Measurements from ENCODE around the gene FILIP1L.

DNA sequence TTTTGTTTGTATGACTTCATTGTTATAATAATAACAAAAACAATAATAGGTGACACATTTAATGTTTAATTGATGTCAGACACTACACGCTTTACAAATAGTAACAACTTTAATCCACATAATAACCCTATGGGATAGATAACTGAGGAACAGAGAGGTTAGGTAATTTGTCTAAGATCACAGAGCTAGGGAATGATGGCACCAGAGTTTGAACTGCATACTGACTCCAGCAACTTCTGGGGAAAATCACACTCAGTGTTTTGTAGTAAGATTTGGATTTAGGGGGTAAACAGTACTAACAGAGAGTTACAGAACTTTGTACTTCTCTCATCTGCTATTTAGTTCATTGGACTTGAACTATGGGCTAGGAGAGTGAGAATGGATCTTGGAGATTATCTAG lies 230.6 kb downstream of the FILIP1L start:
- no peak for TF ChIP-seq GATA2 (IDR thresholded peaks at IDR 0.05; ENCODE audit: low read depth, low read length)
- TF ChIP-seq GATA3 (IDR thresholded peaks at IDR 0.05; ENCODE audit: low read depth, low read length), result no peak

Measured in SH-SY5Y (cell line).